Activated CD8-positive, alpha-beta T cell treated with anti-CD3 and anti-CD28 coated beads, Interleukin-2, amount 10 ng/mL, durations not matched to agents 7 days and 5 days (primary cell): ENCODE data around the gene IFI27L2. TPM values are rescaled to one million over a fixed set of nuclear protein-coding genes. Genes with fewer than 3 reads are reported as not detected.

Experiments used
- ATAC-seq: fragments of 150-1000 bp; cut with Tn5 transposase; one replicate; pipeline ENCODE4 v1.10.0; 2021; ENCODE audit warnings: moderate library complexity
- CTCF ChIA-PET: fragments of 350-600 bp; sonication (Branson Sonifier 250); formaldehyde crosslinking; loops from one replicate; lab custom pipeline; 2021; ENCODE audit warnings: antibody characterized with exemption; lab: Charles Lee
- POLR2A ChIA-PET: fragments of 350-600 bp; sonication (Branson Sonifier 250); formaldehyde crosslinking; loops from one replicate; lab custom pipeline; 2021; ENCODE audit warnings: antibody characterized with exemption; lab: Charles Lee
- DNase-seq: peaks from one replicate; pipeline ENCODE4 v3.0.0-alpha.2; 2020
- H3K27ac Mint-ChIP-seq: one replicate; pipeline ENCODE4 v1.8.0; 2021; ENCODE audit warnings: mild to moderate bottlenecking, mixed read lengths
- H3K27me3 Mint-ChIP-seq: one replicate; pipeline ENCODE4 v1.8.0; 2021; ENCODE audit warnings: low read depth, mixed read lengths
- H3K36me3 Mint-ChIP-seq: one replicate; pipeline ENCODE4 v1.8.0; 2021; ENCODE audit warnings: low read depth, mixed read lengths
- H3K4me1 Mint-ChIP-seq: one replicate; pipeline ENCODE4 v1.8.0; 2021; ENCODE audit warnings: low read depth, mixed read lengths
- H3K4me3 Mint-ChIP-seq: one replicate; pipeline ENCODE4 v1.8.0; 2021; ENCODE audit warnings: mild to moderate bottlenecking, mixed read lengths
- H3K9me3 Mint-ChIP-seq: one replicate; pipeline ENCODE4 v1.8.0; 2022; ENCODE audit warnings: mixed read lengths; ENCODE audit not compliant: insufficient read depth
- total RNA-seq, 2 experiments: library from RNA; stranded (reverse); gene quantifications; one replicate each; pipeline ENCODE4 v1.2.3, GENCODE V29; 2021

The IFI27L2 gene
- total RNA-seq, 2 experiments from 2014 or later = 65.2 to 74.6 TPM

DNA sequence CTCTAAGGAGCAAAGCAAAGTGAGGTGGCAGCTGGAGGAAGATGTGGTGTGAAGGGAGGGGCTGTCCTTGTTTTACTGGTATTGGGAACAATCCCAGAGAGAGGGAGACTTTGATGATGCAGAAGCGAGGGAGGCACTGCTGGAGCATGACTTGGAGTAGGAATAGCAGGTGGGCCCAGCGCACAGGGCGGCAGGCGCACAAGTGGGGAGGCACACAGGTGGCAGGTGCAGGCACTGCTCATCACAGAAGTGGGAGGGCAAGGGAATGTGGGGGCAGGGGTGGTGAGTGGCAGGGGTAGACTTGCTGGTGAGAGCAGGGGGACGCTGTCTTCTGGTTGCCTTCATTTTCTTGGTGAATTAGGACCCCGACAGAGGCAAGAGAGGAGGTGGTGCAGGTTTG lies 30.4 kb downstream of the IFI27L2 start:
- Mint-ChIP-seq H3K27ac (no peak overlapping the region), H3K36me3 (peaks cover 7% of the 10 kb centered on the region), H3K4me3 (no peak overlapping the region), H3K4me1 (no peaks in the 10 kb centered on the region), H3K27me3 (no peaks in the 10 kb centered on the region), H3K9me3 (no peaks in the 10 kb centered on the region)
- ChIA-PET POLR2A (interaction anchor here (0.6 kb wide), 1 partner anchor 40 kb away, joined by 3 read pairs; no protein-coding TSS in a partner anchor), CTCF (interaction anchor here (1.3 to 1.6 kb wide), 2 partner anchors 38 to 62 kb away, joined by 3 to 9 read pairs; no protein-coding TSS in a partner anchor)
- ATAC-seq = no peak
- no peak for DNase-seq

DNA sequence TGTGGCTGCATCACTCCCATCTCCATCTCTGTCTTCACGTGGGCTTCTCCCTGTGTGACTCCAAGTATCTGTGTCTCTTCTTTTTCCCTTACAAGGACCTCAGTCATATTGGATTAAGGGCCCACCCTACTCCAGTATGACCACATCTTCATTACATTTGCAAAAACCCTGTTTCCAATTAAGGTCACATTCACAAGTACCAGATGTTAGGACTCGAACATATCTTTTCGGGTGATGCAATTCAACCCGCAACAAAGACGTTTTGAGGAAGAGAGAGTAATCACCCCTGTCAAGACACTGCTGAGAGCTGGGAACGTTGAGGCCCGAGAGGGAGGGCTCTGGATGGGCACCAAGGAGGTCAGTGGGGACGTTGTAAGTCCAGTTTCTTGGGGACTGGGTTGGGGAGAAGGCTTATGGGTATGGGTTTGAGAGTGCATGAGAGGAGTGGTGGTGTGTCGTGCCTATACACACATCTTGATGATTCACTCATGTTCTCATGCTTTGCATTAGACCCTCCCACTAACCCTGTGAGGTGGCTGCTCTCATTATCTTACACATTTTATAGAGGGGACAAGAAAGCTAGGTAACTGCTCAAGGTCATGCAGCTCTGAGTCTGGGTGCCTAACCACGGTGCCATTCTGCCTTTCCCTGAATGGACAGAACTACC lies 30.9 kb downstream of the IFI27L2 start:
- no peak for ATAC-seq
- H3K27ac Mint-ChIP-seq = no peak overlapping the region
- ChIA-PET CTCF (no interaction called here), POLR2A (no interaction called here)
- no peak overlapping the region for H3K4me3 Mint-ChIP-seq
- no peak for DNase-seq
- H3K4me1 Mint-ChIP-seq = no peaks in the 10 kb centered on the region
- no peaks in the 10 kb centered on the region for H3K9me3 Mint-ChIP-seq
- H3K36me3 Mint-ChIP-seq = peaks cover 7% of the 10 kb centered on the region
- no peaks in the 10 kb centered on the region for H3K27me3 Mint-ChIP-seq

DNA sequence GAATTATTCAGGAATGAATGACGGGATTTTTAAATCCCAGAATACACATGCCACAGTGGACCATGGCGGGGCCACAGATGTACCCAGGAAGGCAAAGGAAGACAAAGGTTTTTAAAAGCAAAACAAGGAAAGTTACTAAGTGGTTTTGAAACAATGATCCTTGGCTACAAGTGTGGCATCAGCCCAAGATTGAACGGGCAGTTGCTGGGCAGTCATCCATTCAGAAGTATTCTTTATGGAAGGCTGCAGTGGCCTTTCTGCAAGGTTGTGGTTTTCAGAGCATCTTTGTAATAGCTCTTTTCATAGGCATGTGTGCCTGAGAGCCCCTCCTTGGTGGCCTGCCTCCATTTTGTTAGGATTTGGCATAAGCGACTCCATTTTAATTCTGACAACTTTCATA lies 32.3 kb downstream of the IFI27L2 start:
- DNase-seq (no peak), ATAC-seq (no peak)
- Mint-ChIP-seq H3K27ac (no peak overlapping the region), H3K36me3 (peaks cover 7% of the 10 kb centered on the region), H3K4me1 (no peaks in the 10 kb centered on the region), H3K4me3 (no peak overlapping the region), H3K27me3 (no peaks in the 10 kb centered on the region), H3K9me3 (no peaks in the 10 kb centered on the region)
- ChIA-PET CTCF (no interaction called here), POLR2A (no interaction called here)

DNA sequence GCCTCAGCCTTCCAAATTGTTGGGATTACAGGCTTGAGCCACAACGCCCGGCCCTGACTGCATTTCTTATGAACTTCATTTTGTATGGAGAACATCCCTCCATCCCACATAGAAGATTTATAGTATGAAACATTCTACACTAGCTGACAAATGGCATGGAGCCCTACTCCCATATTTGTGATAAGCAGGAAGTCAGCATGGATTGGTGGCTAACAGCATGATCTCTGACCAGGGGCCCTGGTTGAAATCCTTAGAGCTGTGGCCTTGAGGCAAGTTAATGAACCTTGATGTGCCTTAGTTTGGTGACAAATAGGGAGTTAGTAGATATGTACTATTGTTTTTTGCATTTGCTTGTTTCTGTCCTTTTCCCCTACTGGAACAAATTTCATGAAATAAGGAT lies 36.0 kb downstream of the IFI27L2 start:
- H3K9me3 Mint-ChIP-seq = no peaks in the 10 kb centered on the region
- ATAC-seq (no peak), DNase-seq (no peak)
- H3K27me3 Mint-ChIP-seq = no peaks in the 10 kb centered on the region
- H3K27ac Mint-ChIP-seq = no peak overlapping the region
- H3K4me1 Mint-ChIP-seq = no peaks in the 10 kb centered on the region
- H3K36me3 Mint-ChIP-seq = peaks cover 6% of the 10 kb centered on the region
- ChIA-PET POLR2A (no interaction called here), CTCF (no interaction called here)
- H3K4me3 Mint-ChIP-seq = no peak overlapping the region

DNA sequence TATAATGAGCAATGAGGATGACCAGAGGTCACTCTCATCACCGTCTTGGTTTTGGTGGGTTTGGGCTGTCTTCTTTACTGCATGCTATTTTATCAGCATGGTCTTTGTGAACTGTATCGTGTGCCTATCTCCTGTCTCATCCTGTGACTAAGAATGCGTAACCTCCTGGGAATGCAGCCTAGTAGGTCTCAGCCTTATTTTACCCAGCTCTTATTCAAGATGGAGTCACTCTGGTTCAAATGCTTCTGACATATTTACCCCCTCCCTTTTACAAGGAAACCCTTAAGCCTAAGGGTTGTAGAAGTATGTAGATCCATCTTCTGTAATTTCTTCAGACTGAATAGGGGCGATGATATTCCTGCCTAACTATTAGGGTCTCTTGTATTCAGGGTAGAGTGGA lies 39.9 kb downstream of the IFI27L2 start:
- no peaks in the 10 kb centered on the region for H3K27me3 Mint-ChIP-seq
- no peaks in the 10 kb centered on the region for H3K4me1 Mint-ChIP-seq
- no peaks in the 10 kb centered on the region for H3K9me3 Mint-ChIP-seq
- H3K4me3 Mint-ChIP-seq = no peak overlapping the region
- POLR2A ChIA-PET = no interaction called here
- DNase-seq (no peak), ATAC-seq (no peak)
- CTCF ChIA-PET = interaction anchor here (0.9 kb wide), 1 partner anchor 43 kb away, joined by 3 read pairs; no protein-coding TSS in a partner anchor
- peaks cover 13% of the 10 kb centered on the region for H3K36me3 Mint-ChIP-seq
- no peak overlapping the region for H3K27ac Mint-ChIP-seq

DNA sequence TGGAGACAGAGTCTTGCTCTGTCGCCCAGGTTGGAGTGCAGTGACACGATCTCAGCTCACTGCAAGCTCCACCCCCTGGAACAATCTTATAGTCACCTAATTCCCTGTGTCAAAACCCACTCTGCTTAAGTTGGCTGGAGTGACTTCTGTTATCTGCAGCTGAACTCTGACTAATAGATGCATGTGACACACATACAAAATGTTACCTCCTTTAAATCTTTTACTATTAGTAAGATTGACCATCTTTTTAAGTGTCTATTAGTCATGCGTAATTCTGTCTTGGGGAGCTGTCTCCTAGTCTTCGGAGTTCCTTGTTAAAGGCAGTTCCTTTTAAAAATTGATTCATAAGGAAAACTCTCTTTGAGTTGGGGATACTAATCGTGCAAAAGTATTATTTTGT lies 40.9 kb downstream of the IFI27L2 start:
- no peak overlapping the region for H3K4me3 Mint-ChIP-seq

DNA sequence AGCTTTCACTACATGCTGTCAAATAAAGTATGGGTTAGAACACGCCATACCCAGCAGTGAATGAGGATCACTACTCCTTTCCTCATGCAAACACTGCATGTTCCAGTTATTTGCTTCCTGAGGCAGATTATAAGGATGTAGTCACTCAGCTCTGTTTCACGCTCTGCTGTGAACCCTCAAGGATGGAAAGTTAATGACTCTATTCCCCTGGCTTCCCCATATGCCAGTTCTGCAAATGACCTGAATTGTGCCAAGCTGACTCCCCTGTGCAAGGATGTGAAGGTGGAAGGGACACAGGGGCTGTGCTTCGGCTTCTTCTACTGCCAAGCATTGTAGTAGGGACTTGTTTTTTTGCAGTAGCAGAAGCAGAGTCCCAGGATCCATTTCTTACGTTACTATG lies 41.5 kb downstream of the IFI27L2 start:
- H3K4me1 Mint-ChIP-seq = peaks cover 5% of the 10 kb centered on the region
- ChIA-PET CTCF (interaction anchor here (1.4 kb wide), 1 partner anchor 51 kb away, joined by 4 read pairs; no protein-coding TSS in a partner anchor), POLR2A (no interaction called here)
- ATAC-seq = no peak
- H3K4me3 Mint-ChIP-seq = no peak overlapping the region
- no peak for DNase-seq
- no peaks in the 10 kb centered on the region for H3K9me3 Mint-ChIP-seq
- H3K27ac Mint-ChIP-seq = no peak overlapping the region
- no peaks in the 10 kb centered on the region for H3K27me3 Mint-ChIP-seq
- H3K36me3 Mint-ChIP-seq = peaks cover 19% of the 10 kb centered on the region

More for the DNA sequence above, 40.9 kb downstream of the IFI27L2 start:
- H3K9me3 Mint-ChIP-seq = no peaks in the 10 kb centered on the region
- no peak overlapping the region for H3K27ac Mint-ChIP-seq
- no peaks in the 10 kb centered on the region for H3K4me1 Mint-ChIP-seq
- ChIA-PET POLR2A (no interaction called here), CTCF (interaction anchor here (1.4 kb wide), 1 partner anchor 52 kb away, joined by 4 read pairs; no protein-coding TSS in a partner anchor)
- H3K36me3 Mint-ChIP-seq = peaks cover 14% of the 10 kb centered on the region
- DNase-seq = no peak
- no peaks in the 10 kb centered on the region for H3K27me3 Mint-ChIP-seq
- no peak for ATAC-seq

DNA sequence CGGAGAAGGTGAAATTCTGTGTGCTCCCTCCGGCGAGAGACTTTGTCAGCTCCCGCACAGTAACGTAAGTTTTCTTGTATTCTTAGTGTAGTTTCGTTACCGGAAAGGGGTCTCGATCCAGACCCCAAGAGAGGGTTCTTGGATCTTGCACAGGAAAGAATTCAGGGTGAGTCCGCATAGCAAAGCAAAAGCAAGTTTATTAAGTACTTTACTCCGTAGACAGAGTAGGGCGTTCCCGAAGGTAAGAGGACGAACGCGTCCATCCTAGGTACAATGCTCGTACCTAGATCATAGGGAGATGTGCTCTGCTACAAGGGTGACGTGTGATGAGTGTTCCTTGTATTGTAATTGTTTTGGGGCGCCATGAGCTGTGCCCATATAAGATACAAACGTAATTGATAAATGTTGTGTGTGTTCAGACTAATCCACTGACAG lies 48.0 kb downstream of the IFI27L2 start:
- H3K4me3 Mint-ChIP-seq = peak overlapping the region; percentile 99
- CTCF ChIA-PET = interaction anchor here (0.9 to 4.9 kb wide), 13 partner anchors 9 to 142 kb away, joined by 3 to 35 read pairs (median 6); partner anchors contain the start of gene IFI27L2
- H3K36me3 Mint-ChIP-seq = peaks cover 60% of the 10 kb centered on the region
- no peaks in the 10 kb centered on the region for H3K27me3 Mint-ChIP-seq
- peak overlapping the region; percentile 99 for H3K27ac Mint-ChIP-seq
- DNase-seq (peak; percentile 25), ATAC-seq (peak; percentile 19)
- no peaks in the 10 kb centered on the region for H3K9me3 Mint-ChIP-seq
- H3K4me1 Mint-ChIP-seq = peaks cover 46% of the 10 kb centered on the region
- POLR2A ChIA-PET = interaction anchor here (0.6 to 2.0 kb wide), 9 partner anchors 24 to 1439 kb away, joined by 3 to 8 read pairs (median 3); no protein-coding TSS in a partner anchor

DNA sequence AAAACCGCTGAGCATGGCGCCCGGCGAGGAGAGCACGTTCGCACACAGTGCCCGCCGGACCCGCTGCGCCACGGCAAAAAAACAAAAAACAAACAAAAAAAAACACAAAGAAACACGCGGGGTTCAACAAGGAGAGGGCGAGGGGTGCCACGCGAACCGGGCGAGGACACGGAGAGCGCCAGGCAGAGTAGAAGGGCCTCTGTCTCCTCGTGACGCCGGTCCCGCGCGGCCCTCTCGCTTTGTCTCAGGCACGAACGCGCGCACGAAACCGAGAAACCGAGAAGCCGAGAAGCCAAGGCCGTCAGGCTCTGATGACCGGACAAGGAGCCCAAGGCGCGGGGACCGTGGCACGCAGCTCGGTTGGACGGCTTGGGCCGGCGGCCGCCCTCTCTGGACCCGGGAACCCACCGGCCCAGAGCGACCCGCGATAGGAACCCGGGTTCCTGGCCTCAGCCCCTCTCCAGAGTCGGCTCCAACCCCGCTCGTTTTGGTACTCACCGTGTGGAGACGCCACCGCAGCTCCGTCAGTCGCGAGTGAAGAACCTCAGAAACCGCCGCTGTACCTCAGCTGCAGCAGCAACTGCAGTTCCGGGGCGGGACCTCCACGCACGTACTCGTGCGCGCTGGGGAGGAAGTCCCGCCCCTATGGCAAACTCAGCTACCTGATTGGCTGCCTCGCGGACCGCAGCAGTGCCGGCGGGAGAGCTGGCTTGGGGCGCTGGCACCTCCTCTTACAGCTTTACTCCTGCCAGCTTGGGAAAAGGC lies 48.6 kb downstream of the IFI27L2 start, which contains the start of the genes DDX24 and IFI27L1:
DDX24 (minus strand) TSS at position 582 of the 765 bp plus-strand sequence. CDS start 1,460 bp downstream, outside the sequence.
IFI27L1 (plus strand) TSS at position 690 of the 765 bp plus-strand sequence. CDS start 15,628 bp downstream, outside the sequence.
- Mint-ChIP-seq H3K27me3 (no peaks in the 10 kb centered on the region), H3K27ac (peak within 1 kb of the TSS; percentile 99), H3K9me3 (no peaks in the 10 kb centered on the region), H3K36me3 (peaks cover 62% of the 10 kb centered on the region), H3K4me1 (peaks cover 51% of the 10 kb centered on the region), H3K4me3 (peak within 1 kb of the TSS; percentile 99)
- ATAC-seq (peak; percentile 96), DNase-seq (peak; percentile 98)
- ChIA-PET POLR2A (interaction anchor here (0.6 to 2.3 kb wide), 12 partner anchors 13 to 1440 kb away, joined by 3 to 8 read pairs (median 4); no protein-coding TSS in a partner anchor), CTCF (interaction anchor here (0.9 to 4.9 kb wide), 15 partner anchors 10 to 144 kb away, joined by 3 to 35 read pairs (median 6); partner anchors contain the start of gene IFI27L2)

DNA sequence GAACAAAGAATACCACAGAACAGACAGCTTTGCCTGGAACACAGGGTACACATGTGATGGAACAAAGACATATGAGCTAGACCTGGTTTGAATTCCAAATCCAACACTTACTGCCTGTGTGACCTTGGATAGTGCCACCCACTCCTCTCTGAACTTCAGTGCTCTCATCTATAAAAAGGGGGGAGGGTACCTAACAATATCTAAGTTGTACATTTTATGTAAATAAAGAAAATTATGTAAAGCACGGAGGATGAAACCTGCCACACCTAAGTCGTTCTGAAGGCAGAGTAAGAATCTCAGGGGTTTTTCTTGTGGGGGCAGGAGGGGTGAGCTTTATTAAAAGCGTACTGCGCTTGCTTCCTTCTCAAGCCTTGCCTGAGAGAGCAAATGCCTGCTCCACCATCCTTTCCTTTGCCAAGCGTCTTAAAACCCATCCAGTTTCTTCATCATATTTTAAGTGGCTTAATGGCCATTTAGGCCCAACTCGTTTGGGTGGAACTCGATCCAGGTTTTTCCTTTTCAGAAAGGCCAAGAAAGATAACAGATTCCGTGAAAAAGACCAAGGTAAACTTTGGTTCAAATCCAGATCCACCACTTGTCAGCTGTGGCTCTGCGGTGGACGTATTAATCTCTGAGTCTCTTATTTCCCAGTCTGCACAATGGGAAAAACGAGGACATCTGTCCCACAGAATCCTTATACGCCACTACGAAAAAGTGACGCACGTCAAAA lies 49.3 kb downstream of the IFI27L2 start:
- no peaks in the 10 kb centered on the region for H3K27me3 Mint-ChIP-seq
- POLR2A ChIA-PET = interaction anchor here (0.6 to 2.3 kb wide), 8 partner anchors 13 to 117 kb away, joined by 3 to 8 read pairs (median 4); no protein-coding TSS in a partner anchor
- peaks cover 7% of the 10 kb centered on the region for H3K9me3 Mint-ChIP-seq
- H3K4me3 Mint-ChIP-seq = peak overlapping the region; percentile 99
- H3K27ac Mint-ChIP-seq = peak overlapping the region; percentile 99
- ATAC-seq (no peak), DNase-seq (peak; percentile 30)
- H3K36me3 Mint-ChIP-seq = peaks cover 66% of the 10 kb centered on the region
- CTCF ChIA-PET = interaction anchor here (0.9 to 4.9 kb wide), 12 partner anchors 12 to 143 kb away, joined by 3 to 35 read pairs (median 6); no protein-coding TSS in a partner anchor
- peaks cover 58% of the 10 kb centered on the region for H3K4me1 Mint-ChIP-seq

DNA sequence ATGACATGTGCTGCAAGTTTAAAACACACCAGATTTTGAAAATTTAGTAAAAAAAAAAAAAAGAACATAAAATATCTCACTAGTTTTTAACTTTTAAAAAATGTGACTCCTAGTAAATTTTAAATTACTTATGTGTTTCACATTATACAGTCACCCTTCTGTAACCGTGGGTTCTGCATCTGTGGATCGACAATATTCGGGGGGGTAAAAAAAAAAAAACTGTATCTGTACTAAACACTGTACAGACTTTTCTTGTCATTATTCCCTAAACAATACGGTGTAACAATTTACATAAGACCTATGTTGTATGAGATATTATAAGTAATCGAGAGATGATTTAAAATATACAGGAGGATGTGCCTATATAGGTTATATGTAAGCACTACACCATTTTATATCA lies 51.6 kb downstream of the IFI27L2 start:
- peaks cover 71% of the 10 kb centered on the region for H3K36me3 Mint-ChIP-seq
- ChIA-PET POLR2A (no interaction called here), CTCF (interaction anchor here (1.6 to 4.9 kb wide), 4 partner anchors 33 to 59 kb away, joined by 3 to 35 read pairs (median 6); no protein-coding TSS in a partner anchor)
- H3K27ac Mint-ChIP-seq = no peak overlapping the region
- H3K27me3 Mint-ChIP-seq = no peaks in the 10 kb centered on the region
- H3K4me3 Mint-ChIP-seq = peak overlapping the region; percentile 66
- H3K9me3 Mint-ChIP-seq = peaks cover 16% of the 10 kb centered on the region
- ATAC-seq (no peak), DNase-seq (no peak)
- peaks cover 57% of the 10 kb centered on the region for H3K4me1 Mint-ChIP-seq
